Spleen (tissue), 7 donors: Measurements from ENCODE around the gene SLC12A9.

Experiments used
- CTCF ChIP-seq, 11 experiments: fragments of 200-600 bp in 7 of 11; fragments of 450-650 bp in 4 of 11; sonication (generic) in 4 of 11; IDR thresholded peaks in 8 of 11; conservative IDR thresholded peaks in 3 of 11; 1 replicate in 7 of 11; 2 replicates in 4 of 11; pipeline versions ENCODE4 v1.4.0 to v1.8.0; 2016 to 2021; ENCODE audit warnings: antibody characterized with exemption in 11 of 11, inconsistent platforms in 4 of 11, mild to moderate bottlenecking in 1 of 11
- POLR2A ChIP-seq, 3 donors: fragments of 450-650 bp; IDR thresholded peaks; one replicate each; pipeline ENCODE4 v1.5.1; 2017; ENCODE audit warnings: antibody characterized with exemption in 3 of 3, mild to moderate bottlenecking in 1 of 3
- POLR2AphosphoS5 ChIP-seq, 3 donors: sonication (generic); formaldehyde crosslinking; IDR thresholded peaks; one replicate each; pipeline ENCODE4 v1.5.1; 2017; ENCODE audit warnings: antibody characterized with exemption in 3 of 3
- donor health status: DM: no; HTN: no; CAD: no; lungs with moderate emphysema.
- donor health status: DM: no; HTN: no; CAD: no.
- donor health status: DM: no; HTN: no; CAD: no.

- TF ChIP-seq POLR2A (IDR thresholded peaks at IDR 0.05) (no peak), POLR2AphosphoS5 (IDR thresholded peaks at IDR 0.05) (peak in 1 of 3 donors; percentile 38), CTCF (IDR thresholded peaks at IDR 0.05 in 8 of 11, conservative IDR thresholded peaks at IDR 0.05 in 3 of 11) (no peak)
These were observed 34.1 kb upstream of the SLC12A9 start for GRCh38 chr7:100818366-100818765.
